HG03442 (cell line): ENCODE results near the gene UBE2S.
A peak's percentile ranks its signal among the peaks of the same experiment; 100 is the strongest.

Experiments
- ATAC-seq: cut with Tn5 transposase; IDR thresholded peaks from one replicate; pipeline ENCODE4 v1.9.1; 2021; ENCODE audit warnings: mild to moderate bottlenecking, moderate library complexity; ENCODE audit not compliant: unreplicated experiment

Gene UBE2S

GRCh38 chr19:55384920-55385723 is 22.5 kb downstream of the UBE2S start:
- peak; percentile 48 for ATAC-seq

DNA sequence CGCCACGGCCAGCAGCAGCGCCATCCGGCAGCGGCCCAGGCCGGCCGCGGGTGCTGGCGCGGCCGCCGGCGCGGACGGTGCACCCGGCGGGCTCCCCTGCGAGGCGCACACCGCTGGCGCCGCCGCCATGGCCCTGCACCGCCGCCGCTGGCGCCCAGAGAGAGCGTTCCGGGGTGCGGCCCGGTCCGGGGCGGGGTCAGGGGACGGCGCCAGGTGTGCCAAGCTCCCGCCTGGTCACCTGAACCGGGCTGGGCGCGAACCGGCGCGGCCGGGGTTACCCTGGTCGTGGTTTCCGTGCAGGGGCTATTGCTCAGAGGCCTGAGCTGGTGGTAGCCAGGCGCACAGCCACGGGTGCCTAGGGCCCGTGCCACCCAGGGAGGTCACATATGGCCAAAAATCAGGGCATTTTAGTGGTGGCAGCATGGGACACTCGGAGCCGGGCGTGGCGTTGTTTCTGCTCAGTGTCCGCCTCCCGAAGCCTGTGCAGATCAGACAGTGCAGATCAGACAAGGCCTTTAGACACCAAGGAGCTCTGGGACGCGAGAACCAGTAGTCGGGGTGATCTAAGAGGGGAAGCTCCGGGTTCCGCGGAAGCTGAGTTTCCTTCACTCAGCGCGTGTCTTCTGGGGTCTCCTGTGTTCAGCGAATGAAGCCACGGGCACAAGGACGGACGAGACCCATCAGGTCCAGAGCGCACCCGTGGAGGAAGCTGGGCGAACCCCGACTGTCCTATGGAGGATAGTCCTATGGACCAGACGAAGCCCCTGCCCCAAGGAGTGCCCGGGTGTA is 23.3 kb downstream of the UBE2S start, which contains the start of gene TMEM238:
TSS of gene TMEM238 (minus strand) at position 162 of the 789 bp plus-strand sequence. CDS start at position 129, 33 bp downstream.
- ATAC-seq, result no peak

DNA sequence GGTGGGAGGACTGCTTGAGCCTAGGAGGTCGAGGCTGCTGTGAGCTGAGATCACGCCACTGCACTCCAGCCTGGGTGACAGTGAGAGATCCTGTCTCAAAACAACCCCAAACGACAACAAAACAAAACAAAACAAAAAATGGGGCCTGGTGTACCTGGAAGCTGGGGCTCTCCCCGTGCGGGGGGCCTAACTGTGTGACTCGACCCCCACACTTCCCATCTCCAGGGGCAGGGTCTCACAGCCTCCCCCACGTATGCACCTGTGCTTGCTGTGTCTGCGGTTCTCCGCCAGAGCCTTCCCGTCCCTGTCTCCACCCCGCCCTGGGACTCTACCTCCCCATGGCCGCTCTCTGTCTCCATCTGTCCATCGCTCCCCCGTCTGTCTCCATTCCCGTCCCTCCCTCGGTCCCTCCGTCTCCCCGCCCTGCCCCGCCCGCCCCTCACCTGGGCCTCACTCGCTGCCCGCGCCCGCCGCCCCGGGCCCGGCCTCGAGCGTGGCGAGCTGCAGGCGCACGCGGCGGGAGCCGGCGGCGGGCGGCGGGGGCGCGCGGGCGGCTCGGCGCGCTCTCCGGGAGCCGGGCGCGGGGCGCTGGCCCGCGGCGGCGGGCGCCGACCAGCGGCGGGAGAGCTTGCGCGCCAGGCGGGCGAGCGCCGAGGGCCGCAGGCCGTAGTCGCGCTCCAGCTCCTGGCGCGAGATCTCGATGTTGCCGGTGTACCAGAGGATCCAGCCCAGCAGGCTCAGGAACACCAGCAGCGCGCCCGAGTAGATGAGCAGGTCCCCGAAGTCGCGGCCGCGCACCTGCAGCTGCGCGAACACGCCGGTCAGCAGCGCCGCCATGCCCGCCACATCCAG is 24.1 kb downstream of the UBE2S start:
- no peak for ATAC-seq

DNA sequence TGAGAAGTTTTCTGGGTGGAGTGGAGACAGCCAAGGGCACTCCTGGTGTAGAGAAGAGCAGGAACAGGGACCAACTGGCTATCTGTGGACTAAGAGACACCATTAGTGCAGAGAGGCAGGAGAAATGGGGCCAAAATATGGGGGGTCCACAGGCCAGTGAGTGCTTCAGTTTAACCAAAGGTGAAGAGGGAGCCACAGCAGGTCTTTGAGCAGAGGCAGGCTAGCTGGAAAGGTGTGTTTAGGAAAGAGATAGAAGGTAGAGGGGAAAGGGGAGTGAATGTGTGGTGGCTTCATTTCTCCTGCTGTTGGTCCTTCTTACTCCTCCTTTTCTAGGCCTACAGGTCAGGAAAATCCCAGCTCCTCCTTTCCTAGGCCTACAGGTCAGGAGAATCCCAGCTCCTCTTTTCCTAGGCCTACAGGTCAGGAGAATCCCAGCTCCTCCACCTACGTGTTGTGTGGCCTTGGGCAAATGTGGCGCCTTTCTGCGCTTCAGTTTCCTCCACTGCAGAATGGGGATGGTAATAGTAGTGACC is 25.0 kb downstream of the UBE2S start:
- no peak for ATAC-seq

DNA sequence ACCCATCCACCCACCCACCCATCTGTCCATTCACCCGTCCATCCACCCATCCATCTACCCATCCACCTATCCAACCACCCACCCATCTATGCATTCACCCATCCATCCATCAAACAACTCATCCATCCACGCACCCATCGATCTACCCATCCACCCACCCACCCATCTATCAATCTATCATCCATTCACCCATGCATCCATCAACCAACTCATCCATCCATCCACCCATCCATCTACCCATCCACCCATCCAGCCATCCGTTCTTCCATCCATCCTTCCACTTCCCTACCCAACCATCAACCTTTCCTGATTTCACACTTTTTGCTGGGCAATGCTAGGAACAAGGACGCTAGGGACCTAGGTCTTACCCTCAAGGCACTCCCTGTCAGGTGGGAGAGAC is 25.6 kb downstream of the UBE2S start:
- ATAC-seq, result no peak

DNA sequence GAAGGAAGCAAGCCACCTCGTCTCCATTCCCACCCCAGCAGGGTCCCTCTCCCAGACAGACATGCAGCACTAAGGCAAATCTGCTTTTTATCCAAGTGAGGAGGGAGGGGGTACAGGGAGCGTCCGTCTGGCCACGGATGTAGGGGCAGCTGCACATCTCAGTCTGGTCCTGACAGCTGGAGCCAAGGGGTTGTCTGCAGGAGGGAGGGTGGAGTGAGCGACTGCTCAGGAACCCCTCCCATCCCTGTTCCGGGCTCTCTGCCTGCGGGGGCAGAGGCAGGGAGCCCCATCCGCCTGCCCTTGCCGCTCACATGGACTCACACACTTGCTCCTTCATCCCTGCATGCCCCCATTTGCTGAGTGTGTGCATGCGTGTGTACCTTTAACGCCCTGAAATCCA is 28.4 kb downstream of the UBE2S start:
- no peak for ATAC-seq

- ATAC-seq, result no peak
These were observed 30.0 kb downstream of the UBE2S start for GRCh38 chr19:55377356-55378131.

- ATAC-seq, result no peak
These were observed 31.2 kb downstream of the UBE2S start, which contains the start of gene TMEM190 for GRCh38 chr19:55376241-55376933. Gene TMEM190 (plus strand): TSS chr19:55376826. CDS start chr19:55376854, 28 bp downstream.

GRCh38 chr19:55373993-55374757 is 33.4 kb downstream of the UBE2S start:
- ATAC-seq, result no peak

DNA sequence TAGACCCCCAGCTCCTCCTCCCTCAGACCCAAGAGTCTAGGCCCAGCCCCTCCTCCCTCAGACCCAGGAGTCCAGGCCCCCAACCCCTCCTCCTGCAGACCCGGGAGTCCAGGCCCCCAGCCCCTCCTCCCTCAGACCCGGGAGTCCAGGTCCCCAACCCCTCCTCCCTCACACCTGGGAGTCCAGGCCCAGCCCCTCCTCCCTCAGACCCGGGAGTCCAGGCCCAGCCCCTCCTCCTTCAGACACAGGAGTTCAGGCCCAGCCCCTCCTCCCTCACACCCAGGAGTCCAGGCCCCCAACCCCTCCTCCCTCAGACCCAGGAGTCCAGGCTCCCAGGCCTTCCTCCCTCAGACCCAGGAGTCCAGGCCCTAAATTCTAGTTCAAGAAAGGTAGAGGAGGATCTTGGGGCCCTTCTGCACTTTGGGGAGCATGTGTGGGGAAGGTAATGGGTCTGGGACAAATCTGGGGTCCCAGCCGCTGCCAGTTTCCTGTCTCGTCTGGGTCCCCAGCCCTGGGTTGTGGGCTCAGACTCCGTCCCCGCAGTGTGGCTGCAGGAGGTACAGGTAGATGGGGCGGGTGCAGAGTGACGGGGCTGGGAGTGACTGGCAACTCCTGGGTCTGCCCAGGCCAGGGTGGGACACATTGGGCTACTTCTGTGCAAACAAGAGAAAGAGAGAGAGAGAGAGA is 34.1 kb downstream of the UBE2S start:
- ATAC-seq, result no peak

DNA sequence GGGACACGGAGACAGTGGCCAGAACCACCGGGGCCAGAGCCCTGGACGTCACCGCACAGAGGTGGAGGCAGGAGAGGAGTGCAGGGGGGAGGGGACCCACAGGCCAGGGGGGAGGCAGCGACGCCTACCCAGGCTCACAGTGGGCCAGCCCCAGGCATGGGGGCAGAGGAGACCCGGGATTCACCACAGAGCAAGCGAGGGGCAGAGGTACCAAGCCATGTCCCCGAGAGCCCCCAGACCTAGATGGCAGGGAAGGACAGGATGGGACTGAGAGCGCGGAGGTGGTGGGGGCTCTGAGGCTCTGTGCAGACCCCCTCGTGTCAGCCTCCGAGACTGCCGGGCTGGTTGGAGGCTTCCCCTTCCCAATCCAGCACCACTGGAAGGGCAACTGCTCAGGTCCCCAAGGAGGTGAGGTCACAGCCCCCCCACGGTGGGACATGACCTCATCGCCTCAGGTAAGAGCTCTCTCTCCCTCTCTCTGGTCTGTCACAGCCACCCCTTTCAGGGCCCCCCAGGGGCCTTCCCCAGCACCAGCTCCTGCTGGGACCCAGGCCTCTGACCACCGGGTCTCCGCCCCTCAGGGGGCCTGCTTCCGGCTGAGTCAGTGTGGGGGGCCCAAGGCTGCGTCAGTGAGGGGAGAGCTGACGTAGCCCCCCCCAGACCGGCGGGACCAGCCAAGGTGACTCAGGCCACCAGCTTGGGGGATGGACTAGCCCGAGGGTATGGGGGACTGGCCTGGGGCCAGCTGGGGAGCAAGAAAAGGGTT is 35.1 kb downstream of the UBE2S start:
- ATAC-seq, result no peak

DNA sequence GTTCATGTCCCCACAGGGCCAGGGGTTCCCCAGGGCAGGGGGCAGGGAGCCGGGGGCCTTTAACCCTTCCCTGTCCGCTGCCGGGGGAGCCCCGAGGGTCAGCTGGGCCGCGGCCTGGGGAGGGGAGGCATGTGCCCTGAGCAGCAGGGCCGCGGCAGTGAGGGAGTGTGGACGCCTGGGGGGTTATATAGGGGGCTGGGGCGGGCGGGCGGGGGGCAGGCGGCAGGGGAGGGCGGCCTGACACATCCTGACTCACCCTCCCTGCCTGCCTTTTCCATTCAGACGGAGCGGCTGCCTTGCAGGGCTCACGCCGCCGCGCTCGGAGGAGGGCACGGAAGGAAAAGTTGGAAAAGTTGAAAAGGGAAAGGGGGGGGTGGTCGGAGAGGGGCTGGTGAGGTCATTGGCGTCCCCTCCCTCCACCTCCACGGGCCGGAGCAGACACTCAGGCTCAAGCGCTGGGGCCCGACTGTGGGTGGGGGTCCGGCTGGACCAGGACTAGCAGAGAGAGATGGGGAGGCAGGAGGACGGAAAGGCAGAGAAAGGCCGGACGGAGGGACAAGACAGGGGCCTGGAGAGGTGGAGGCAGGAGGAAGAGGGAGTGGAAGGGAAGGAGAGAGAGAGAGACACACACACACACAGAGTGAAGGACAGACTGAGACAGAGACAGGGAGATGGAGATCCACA is 37.1 kb downstream of the UBE2S start, which contains the start of gene IL11:
TSS of gene IL11 (minus strand) at position 159 of the 684 bp plus-strand sequence. CDS start at position 6, 153 bp downstream.
- ATAC-seq, result no peak

- no peak for ATAC-seq
These were observed 37.8 kb downstream of the UBE2S start for GRCh38 chr19:55369653-55370304.

DNA sequence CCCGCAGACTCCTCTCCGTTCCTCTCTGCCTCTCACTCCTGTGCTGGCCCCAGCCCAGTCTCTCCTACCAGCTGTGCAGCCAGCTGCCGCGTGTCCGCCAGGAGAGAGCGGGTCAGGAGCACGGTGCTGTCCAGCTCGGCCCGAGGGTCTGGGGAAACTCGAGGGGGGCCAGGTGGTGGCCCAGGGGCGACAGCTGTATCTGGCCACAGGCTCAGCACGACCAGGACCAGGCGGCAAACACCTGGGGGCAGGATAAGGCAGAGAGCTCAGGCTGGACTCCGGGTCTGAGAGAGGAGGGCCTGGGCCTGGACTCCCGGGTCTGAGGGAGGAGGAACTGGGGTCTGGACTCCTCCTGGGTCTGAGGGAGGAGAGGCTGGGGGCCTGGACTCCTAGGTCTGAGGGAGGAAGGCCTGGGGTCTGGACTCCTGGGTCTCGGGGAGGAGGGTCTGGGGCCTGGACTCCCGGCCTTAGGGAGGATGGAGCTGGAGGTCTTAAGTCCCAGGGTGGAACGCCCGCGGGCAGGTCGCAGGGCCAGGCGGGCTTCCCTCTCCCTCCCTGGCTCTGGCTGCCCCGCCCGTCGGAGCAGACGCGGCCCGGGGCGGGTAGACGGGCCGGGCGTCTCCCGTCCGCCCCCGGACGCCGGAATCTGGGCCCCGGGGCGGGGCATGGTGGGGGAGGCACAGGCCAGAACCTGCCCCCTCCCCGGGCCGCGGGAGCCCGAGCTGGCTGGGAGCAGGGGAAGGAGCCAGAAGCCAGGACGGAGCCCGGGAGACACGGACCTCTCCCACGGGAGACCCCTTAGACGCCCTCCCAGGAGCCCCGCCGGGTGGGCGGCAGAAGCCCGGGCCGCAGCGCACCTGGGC is 38.7 kb downstream of the UBE2S start:
- ATAC-seq, result no peak

DNA sequence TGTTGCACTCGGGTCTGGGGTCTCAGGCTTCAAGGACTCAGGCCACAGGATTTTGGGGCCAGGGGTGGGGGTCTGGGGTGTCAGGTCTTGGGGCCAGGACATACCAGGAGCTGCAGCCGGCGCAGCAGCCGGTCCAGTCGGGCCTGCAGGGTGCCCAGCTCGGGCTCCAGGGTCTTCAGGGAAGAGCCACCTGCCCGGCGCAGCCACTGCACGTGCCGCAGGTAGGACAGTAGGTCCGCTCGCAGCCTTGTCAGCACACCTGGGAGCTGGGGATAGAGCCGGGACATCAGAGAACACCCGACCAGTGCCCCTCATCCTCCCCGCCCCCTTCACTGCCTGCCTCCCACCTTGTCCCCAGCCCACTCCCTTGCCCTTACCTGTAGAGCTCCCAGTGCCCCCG is 39.5 kb downstream of the UBE2S start:
- no peak for ATAC-seq
